GM23248 (cell line): Measurements from ENCODE around the gene AOPEP.

ENCODE experiments used
- EZH2 ChIP-seq: fragments of 200-600 bp; sonication (generic); IDR thresholded peaks from 2 replicates; pipeline ENCODE4 v1.6.1; 2018; ENCODE audit warnings: antibody characterized with exemption, mild to moderate bottlenecking; ENCODE audit not compliant: insufficient read depth, poor library complexity, severe bottlenecking
- EZH2phosphoT487 ChIP-seq: fragments of 200-600 bp; sonication (generic); IDR thresholded peaks from 2 replicates; pipeline ENCODE4 v1.6.1; 2018; ENCODE audit warnings: antibody characterized with exemption, moderate library complexity, mild to moderate bottlenecking, low read depth; ENCODE audit not compliant: insufficient read depth

GRCh38 chr9:95029720-95030119, 303.2 kb downstream of the AOPEP start:
- TF ChIP-seq EZH2, result no peak
- TF ChIP-seq EZH2phosphoT487, result no peak
